Uterus (tissue), 2 donors: Measurements from ENCODE around the gene GPR89A.
"Not testable (repeated sequence)": the region's sequence is repeated elsewhere in the genome, so short reads cannot be mapped to it uniquely, and the experiment has no call there.

ENCODE experiments used
- CTCF ChIP-seq, 4 experiments: fragments of 200-600 bp in 2 of 4; fragments of 450-650 bp in 2 of 4; sonication (generic) in 2 of 4; IDR thresholded peaks; one replicate each; pipeline ENCODE4 v1.5.1; 2016 to 2019; ENCODE audit warnings: antibody characterized with exemption in 4 of 4, mild to moderate bottlenecking in 2 of 4, moderate library complexity in 1 of 4
- POLR2A ChIP-seq, 2 donors: fragments of 450-650 bp; IDR thresholded peaks; one replicate each; pipeline ENCODE4 v1.6.1; 2016; ENCODE audit warnings: antibody characterized with exemption in 2 of 2, mild to moderate bottlenecking in 1 of 2, moderate library complexity in 1 of 2

- TF ChIP-seq CTCF, POLR2A (IDR thresholded peaks at IDR 0.05): not testable (repeated sequence)
Measured at GRCh38 chr1:145641886-145642285, 34.1 kb downstream of the GPR89A start.
